Fibroblast of peridontal ligament (primary cell): ENCODE measurements around the gene RNU7-1.
A peak's percentile ranks its signal among the peaks of the same experiment; 100 is the strongest.

ENCODE experiments used
- DNase-seq: peaks from one replicate; pipeline ENCODE4 v3.0.0-alpha.2; 2010; ENCODE audit errors: extremely low read depth

The RNU7-1 gene

DNA sequence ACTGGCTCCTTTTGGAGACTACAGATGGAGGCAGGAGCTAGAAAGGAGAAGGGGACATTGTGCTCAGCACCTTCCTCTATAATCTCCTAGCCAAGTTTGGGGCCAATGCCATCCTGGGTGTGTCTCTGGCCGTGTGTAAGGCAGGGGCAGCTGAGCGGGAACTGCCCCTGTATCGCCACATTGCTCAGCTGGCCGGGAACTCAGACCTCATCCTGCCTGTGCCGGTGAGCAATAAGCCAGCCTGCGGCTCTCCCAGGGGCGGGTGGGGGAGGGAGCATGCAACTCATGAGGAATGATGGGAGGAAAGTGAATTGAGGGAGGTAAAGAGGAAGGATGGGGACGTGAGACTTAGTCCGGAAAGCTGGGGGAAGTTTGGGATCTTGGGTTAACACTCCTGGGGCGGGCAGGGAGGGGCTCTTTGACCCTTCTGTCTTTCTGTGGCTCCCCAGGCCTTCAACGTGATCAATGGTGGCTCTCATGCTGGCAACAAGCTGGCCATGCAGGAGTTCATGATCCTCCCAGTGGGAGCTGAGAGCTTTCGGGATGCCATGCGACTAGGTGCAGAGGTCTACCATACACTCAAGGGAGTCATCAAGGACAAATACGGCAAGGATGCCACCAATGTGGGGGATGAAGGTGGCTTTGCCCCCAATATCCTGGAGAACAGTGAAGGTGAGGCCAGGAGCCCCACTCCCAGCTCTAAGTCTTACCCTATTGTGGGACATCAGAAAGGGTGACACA lies 26.0 kb upstream of the RNU7-1 start:
- DNase-seq = no peak

- no peak for DNase-seq
These were observed 24.0 kb upstream of the RNU7-1 start for GRCh38 chr12:6919588-6919987.

DNA sequence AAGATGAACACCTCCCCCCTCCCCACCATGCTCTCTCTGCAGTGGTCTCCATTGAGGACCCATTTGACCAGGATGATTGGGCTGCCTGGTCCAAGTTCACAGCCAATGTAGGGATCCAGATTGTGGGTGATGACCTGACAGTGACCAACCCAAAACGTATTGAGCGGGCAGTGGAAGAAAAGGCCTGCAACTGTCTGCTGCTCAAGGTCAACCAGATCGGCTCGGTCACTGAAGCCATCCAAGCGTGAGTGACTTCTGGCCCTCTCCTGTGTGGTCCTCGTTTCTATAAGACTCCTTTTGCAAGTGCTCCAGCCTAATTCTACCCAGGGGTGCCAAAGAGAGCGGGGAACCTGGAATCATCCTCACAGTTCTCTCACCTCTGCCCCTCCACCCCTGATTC lies 22.1 kb upstream of the RNU7-1 start:
- no peak for DNase-seq

DNA sequence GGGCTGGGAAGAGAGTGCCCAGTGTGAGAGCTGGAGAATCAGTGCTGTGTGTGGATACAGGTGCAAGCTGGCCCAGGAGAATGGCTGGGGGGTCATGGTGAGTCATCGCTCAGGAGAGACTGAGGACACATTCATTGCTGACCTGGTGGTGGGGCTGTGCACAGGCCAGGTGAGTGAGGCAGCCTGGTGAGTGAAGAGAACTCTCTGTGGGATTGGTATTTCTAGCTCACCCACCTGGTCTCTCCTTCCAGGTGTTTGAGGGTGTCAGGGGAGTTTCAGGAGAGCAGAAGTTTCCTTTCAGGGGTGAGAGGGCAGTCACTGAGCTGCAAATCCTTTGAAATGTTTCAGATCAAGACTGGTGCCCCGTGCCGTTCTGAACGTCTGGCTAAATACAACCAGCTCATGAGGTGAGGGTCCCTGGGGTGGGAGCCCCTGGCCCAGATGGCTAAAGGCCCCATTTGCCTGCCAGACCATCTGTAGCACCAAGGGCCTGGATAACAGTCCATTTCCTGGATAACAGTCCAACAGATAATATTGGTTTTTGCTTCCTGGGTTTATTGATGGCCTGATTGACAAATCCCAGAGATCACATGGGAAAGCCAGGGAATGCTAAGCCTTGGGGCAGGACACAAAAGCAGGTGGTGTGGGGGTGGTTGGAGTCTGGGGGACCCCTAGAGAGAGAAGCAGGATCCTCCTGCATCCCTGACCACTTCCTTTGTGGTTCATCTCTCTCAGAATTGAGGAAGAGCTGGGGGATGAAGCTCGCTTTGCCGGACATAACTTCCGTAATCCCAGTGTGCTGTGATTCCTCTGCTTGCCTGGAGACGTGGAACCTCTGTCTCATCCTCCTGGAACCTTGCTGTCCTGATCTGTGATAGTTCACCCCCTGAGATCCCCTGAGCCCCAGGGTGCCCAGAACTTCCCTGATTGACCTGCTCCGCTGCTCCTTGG lies 21.3 kb upstream of the RNU7-1 start:
- DNase-seq = no peak

DNA sequence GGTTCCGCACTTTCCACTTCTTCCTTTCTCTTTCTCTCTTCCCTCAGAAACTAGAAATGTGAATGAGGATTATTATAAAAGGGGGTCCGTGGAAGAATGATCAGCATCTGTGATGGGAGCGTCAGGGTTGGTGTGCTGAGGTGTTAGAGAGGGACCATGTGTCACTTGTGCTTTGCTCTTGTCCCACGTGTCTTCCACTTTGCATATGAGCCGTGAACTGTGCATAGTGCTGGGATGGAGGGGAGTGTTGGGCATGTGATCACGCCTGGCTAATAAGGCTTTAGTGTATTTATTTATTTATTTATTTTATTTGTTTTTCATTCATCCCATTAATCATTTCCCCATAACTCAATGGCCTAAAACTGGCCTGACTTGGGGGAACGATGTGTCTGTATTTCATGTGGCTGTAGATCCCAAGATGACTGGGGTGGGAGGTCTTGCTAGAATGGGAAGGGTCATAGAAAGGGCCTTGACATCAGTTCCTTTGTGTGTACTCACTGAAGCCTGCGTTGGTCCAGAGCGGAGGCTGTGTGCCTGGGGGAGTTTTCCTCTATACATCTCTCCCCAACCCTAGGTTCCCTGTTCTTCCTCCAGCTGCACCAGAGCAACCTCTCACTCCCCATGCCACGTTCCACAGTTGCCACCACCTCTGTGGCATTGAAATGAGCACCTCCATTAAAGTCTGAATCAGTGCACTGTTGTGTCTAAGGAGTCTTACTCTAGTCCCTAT lies 20.4 kb upstream of the RNU7-1 start:
- no peak for DNase-seq

- DNase-seq = no peak
These were observed 19.8 kb upstream of the RNU7-1 start for GRCh38 chr12:6923851-6924250.

DNA sequence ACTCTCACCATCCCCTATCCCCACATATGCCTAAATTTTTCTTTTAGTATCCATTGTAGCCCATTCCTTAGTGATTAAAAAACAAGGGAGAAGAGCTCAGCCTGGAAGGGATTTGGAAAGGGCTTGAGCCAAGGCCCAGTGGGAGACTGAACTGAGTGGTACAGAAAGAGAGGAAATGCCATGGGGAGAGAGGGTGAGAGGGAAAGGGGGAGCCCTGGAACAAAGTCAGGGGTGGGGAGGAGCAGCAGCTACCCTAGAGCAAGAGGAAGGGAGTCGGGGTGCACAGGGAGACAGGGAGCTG lies 18.4 kb upstream of the RNU7-1 start:
- DNase-seq = no peak

DNA sequence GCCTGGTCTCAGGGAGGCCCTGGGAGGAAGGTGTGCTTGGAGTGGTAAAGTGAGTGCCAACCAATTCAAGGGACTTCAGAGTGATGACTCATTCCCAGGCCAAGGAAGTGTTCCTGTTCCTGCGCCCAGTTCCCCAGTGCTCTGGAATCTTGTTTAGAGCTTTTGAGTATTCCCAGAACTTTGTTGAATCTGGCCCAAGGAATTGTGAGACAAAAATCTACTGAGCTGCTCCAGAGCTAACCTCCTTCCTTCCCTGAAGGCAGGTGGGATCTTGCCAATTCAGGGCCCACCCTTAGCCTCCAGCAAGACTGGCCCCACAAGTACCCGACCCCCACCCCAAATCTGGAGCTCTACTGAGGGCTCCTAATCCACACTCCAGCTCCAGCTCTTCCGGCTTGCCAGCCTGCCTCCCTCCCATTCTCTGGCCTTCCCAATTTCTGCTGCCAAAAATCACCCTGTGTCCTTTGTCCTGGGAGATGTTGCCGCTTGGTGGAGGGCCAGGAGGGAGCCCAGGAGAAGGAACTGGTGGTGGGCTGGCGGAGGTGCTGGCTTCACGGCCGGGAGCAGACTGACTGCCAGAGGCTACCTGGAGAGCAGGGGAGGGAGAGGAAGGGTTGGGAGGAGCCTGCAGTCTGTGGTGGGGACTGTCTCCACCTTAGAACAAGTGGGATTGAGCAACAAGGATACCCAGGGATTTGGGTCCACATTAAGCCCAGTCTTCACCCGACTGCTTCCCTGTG lies 17.9 kb upstream of the RNU7-1 start:
- DNase-seq = peak; percentile 92

DNA sequence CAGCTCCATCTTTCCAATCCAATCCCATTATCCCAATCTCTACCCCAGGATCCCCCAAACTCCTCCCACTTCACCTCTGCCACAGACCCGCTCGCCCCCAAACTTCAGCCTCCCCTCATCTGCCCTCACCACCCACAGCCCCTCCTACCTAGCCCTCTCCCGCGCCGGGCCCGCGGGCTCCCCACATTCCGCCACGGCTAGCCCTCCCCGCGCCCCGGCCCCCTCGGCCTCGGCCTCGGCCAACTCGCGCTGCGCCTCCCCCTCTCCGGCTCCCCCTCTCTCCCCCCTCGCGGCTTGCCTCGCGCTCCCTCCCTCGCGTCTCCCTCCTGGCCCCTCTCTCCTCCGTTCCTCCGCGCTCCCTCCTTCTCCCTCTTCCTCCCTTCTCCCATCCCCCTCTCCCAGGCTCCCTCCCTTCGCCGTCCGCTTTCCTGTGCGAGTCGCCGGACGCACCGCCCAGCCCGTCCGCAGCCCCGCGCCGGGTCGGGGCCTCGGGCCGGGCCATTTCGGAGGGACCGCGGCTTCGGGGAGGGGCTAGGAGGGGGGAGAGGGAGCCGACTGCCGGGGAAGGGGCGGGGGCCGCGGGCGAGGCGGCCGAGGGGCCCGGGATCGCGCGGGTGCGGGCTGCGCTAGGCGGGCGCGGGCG lies 16.1 kb upstream of the RNU7-1 start, which contains the start of gene ATN1:
Gene ATN1 (plus strand): TSS at position 581 of the 643 bp plus-strand sequence. CDS start 6,043 bp downstream, outside the sequence.
- DNase-seq = peak; percentile 80

DNA sequence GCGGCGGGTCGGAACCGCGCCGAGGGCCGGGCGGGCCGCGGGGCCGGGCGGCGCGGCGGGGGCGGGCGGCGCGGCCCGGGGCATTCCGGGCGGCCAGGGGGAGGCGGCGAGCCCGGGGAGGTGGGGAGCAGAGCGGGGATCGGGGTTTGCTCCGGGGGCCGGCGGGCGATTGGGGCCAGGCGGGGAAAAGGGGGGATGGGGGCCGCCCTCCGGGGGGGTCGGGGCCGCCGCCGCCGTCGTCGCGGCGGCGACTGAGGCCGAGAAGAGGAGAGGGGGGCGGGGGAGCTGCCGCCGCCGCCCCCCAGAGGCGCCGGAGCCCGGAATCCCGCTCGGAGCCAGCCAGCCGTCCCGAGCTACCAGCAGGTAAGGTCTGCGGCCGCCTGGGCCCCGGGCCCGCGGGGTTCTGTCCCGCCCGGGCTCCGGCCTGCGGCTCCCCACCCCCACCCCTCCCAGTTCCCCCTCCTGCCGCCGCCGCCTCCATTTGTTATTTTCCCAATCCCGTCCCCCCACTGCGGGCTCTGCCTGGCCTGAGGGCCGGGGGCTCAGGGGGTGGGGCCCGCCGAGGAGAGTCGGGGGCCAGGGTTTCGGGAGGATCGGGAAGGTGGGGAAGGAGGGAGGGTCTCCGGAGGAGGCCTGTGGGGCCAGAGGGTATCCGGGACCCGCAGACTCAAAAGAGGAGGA lies 15.5 kb upstream of the RNU7-1 start:
- no peak for DNase-seq

DNA sequence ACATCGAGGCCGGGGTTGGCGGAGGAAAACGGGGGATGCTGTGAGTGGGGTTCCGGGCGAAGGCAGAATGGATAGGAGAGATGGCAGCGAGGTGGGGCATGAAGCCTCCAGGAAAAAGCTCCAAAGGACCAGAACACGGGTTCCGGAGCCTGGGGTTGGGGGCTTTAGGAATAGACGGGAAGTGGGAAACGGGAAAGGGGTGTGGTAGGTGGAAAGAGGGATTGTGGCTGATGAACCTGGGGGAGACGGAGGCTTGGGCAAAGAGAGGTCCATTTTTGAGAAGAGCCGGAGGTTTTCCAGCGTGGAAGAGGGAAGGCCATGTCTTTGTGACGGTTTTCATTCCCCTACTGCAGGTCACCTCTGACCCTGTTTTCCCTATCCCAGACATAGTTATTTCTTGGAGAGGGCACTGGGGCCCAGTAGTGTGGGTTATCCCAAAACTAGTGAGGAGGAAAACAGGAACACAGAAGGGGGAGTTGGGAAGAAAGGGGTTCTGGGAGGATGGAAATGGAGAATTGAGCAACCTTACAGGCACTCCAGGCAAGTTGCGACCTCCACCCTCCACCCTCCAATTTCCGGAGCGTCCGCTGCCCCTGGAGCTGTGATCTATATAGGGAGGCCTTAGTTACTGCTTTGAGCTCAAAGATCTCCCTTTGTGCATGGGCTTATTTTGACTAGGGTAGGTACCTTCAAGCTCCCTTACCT lies 14.8 kb upstream of the RNU7-1 start:
- DNase-seq = no peak

GRCh38 chr12:6929466-6930452 lies 13.9 kb upstream of the RNU7-1 start:
- DNase-seq = no peak

DNA sequence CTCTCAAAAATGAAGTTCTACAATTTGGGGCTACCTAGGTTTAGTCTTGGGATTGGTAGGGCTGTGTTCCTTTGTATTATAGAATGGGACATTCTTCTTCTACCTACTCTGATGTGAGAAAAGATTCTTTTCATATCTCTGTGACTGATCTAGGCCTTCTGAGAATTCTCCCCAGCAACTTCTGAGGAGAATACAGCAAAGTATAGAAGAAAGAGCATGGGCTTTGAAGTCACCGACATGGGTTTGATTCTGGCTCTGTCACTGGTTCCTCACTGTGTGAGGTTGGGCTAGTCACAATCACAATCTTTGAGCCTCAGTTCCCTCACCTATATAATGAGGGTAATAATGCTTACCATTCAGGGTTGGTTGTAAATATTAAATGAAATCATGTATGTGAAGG lies 10.8 kb upstream of the RNU7-1 start:
- DNase-seq = no peak

DNA sequence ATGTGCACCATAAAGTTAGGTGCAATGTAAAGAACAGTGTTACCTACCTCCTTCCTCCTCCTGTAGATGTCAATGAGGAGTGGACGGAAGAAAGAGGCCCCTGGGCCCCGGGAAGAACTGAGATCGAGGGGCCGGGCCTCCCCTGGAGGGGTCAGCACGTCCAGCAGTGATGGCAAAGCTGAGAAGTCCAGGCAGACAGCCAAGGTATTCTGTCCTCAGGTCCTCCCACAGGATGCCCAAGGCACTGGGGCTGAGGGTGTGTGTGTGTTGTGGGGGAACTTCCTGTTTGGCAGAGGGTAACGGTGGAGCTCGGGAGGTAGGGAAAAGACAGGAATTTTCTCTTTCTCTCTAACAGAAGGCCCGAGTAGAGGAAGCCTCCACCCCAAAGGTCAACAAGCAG lies 9.5 kb upstream of the RNU7-1 start:
- no peak for DNase-seq

- DNase-seq = peak; percentile 31
These were observed 8.0 kb upstream of the RNU7-1 start for GRCh38 chr12:6935371-6936193.

DNA sequence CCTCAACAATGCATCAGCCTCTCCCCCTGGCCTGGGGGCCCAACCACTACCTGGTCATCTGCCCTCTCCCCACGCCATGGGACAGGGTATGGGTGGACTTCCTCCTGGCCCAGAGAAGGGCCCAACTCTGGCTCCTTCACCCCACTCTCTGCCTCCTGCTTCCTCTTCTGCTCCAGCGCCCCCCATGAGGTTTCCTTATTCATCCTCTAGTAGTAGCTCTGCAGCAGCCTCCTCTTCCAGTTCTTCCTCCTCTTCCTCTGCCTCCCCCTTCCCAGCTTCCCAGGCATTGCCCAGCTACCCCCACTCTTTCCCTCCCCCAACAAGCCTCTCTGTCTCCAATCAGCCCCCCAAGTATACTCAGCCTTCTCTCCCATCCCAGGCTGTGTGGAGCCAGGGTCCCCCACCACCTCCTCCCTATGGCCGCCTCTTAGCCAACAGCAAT lies 7.4 kb upstream of the RNU7-1 start:
- no peak for DNase-seq

DNA sequence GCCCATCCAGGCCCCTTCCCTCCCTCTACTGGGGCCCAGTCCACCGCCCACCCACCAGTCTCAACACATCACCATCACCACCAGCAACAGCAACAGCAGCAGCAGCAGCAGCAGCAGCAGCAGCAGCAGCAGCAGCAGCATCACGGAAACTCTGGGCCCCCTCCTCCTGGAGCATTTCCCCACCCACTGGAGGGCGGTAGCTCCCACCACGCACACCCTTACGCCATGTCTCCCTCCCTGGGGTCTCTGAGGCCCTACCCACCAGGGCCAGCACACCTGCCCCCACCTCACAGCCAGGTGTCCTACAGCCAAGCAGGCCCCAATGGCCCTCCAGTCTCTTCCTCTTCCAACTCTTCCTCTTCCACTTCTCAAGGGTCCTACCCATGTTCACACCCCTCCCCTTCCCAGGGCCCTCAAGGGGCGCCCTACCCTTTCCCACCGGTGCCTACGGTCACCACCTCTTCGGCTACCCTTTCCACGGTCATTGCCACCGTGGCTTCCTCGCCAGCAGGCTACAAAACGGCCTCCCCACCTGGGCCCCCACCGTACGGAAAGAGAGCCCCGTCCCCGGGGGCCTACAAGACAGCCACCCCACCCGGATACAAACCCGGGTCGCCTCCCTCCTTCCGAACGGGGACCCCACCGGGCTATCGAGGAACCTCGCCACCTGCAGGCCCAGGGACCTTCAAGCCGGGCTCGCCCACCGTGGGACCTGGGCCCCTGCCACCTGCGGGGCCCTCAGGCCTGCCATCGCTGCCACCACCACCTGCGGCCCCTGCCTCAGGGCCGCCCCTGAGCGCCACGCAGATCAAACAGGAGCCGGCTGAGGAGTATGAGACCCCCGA lies 6.8 kb upstream of the RNU7-1 start:
- no peak for DNase-seq
